Neural progenitor cell (in vitro differentiated cells): ENCODE data around the gene TMEM120B.

ENCODE experiments used
- CTCF ChIP-seq: fragments of 200-600 bp; sonication (generic); IDR thresholded peaks from 2 replicates; pipeline ENCODE4 v1.5.1; 2017; ENCODE audit warnings: antibody characterized with exemption, mild to moderate bottlenecking
- EZH2 ChIP-seq: fragments of 200-600 bp; sonication (generic); IDR thresholded peaks from 2 replicates; pipeline ENCODE4 v1.6.1; 2017; ENCODE audit warnings: antibody characterized with exemption, mild to moderate bottlenecking, moderate library complexity

- no peak for TF ChIP-seq CTCF
- TF ChIP-seq EZH2 = no peak
Measured at GRCh38 chr12:121805171-121806008, 92.8 kb downstream of the TMEM120B start.
